Spleen (tissue), 11 donors: Measurements from ENCODE around the gene KCNQ1. TPM values are rescaled to one million over a fixed set of nuclear protein-coding genes. Genes with fewer than 3 reads are reported as not detected.
A peak's percentile ranks its signal among the peaks of the same experiment; 100 is the strongest.

Experiments
- DNase-seq: peaks from one replicate; pipeline ENCODE4 v3.0.0-alpha.2; 2020
- H3K27ac ChIP-seq, 8 donors: fragments of 200-600 bp; sonication (generic) in 7 of 8; 1 replicate in 4 of 8; 2 replicates in 4 of 8; pipeline versions ENCODE4 v1.5.0 to v1.8.0; 2016 to 2021; ENCODE audit warnings: inconsistent platforms in 4 of 8, mild to moderate bottlenecking in 4 of 8, moderate library complexity in 1 of 8
- H3K27me3 ChIP-seq, 7 donors: fragments of 200-600 bp; sonication (generic) in 6 of 7; replicated peaks in 1 of 7; 1 replicate in 4 of 7; 2 replicates in 3 of 7; pipeline versions ENCODE4 v1.5.0 to v1.8.0; 2016 to 2021; ENCODE audit warnings: inconsistent platforms in 3 of 7, mild to moderate bottlenecking in 1 of 7
- H3K36me3 ChIP-seq, 6 donors: fragments of 200-600 bp; sonication (generic) in 5 of 6; 1 replicate in 4 of 6; 2 replicates in 2 of 6; pipeline versions ENCODE4 v1.5.0 to v1.8.0; 2016 to 2021; ENCODE audit warnings: inconsistent platforms in 2 of 6
- H3K4me1 ChIP-seq, 6 donors: fragments of 200-600 bp; sonication (generic) in 5 of 6; 1 replicate in 3 of 6; 2 replicates in 3 of 6; pipeline versions ENCODE4 v1.5.0 to v1.8.0; 2016 to 2021; ENCODE audit warnings: inconsistent platforms in 3 of 6
- H3K4me3 ChIP-seq, 8 donors: fragments of 200-600 bp; sonication (generic) in 7 of 8; 1 replicate in 4 of 8; 2 replicates in 4 of 8; pipeline versions ENCODE4 v1.5.0 to v1.8.0; 2016 to 2021; ENCODE audit warnings: inconsistent platforms in 4 of 8, mild to moderate bottlenecking in 4 of 8, moderate library complexity in 2 of 8
- H3K9me3 ChIP-seq, 8 donors: fragments of 200-600 bp; sonication (generic) in 7 of 8; 1 replicate in 4 of 8; 2 replicates in 4 of 8; pipeline versions ENCODE4 v1.5.0 to v1.8.0; 2016 to 2021; ENCODE audit warnings: inconsistent platforms in 4 of 8
- POLR2A ChIP-seq, 3 donors: fragments of 450-650 bp; IDR thresholded peaks; one replicate each; pipeline ENCODE4 v1.5.1; 2017; ENCODE audit warnings: antibody characterized with exemption in 3 of 3, mild to moderate bottlenecking in 1 of 3
- POLR2AphosphoS5 ChIP-seq, 3 donors: sonication (generic); formaldehyde crosslinking; IDR thresholded peaks; one replicate each; pipeline ENCODE4 v1.5.1; 2017; ENCODE audit warnings: antibody characterized with exemption in 3 of 3
- WGBS, 5 donors: extraction: QIAGEN DNeasy Blood & Tissue Kit in 3 of 5; methylation state at CpG; one replicate each; pipeline versions ENCODE4 v1.1.5 to v1.1.7; 2013 to 2018; 5-methylcytosine and 5-hydroxymethylcytosine counted together
- intact Hi-C: fragments of 100-400 bp; cut with DNase I; formaldehyde crosslinking; loops from one replicate; pipeline ENCODE4 v1.15.0; 2023; ENCODE audit warnings: low total_unique reads
- polyA plus RNA-seq, 3 donors: library from polyadenylated mRNA; stranded (reverse); fragments of 200-250 nt; gene quantifications; one replicate each; pipeline ENCODE4 v1.2.1, GENCODE V29; 2013
- total RNA-seq, 7 donors: library from RNA; depleted of rRNA in 3 of 7; stranded (reverse); fragments of >200 nt in 3 of 7; fragmentation: NEBNext Ultra II Directional in 4 of 7; extraction: Animal tissue kit (Norgen Biotek cat#: 25700) in 4 of 7; gene quantifications; one replicate each; pipeline versions ENCODE4 v1.1.0 to v1.2.1, GENCODE V29; 2016 to 2021
- TF ChIP-seq, protein P1 (sequence below), 11 experiments: fragments of 200-600 bp in 7 of 11; fragments of 450-650 bp in 4 of 11; sonication (generic) in 4 of 11; IDR thresholded peaks in 8 of 11; conservative IDR thresholded peaks in 3 of 11; 1 replicate in 7 of 11; 2 replicates in 4 of 11; pipeline versions ENCODE4 v1.4.0 to v1.8.0; 2016 to 2021; ENCODE audit warnings: antibody characterized with exemption in 11 of 11, inconsistent platforms in 4 of 11, mild to moderate bottlenecking in 1 of 11
- donor health status: healthy with polysubstance abuse.
- donor health status: DM: no; HTN: no; CAD: no; lungs with moderate emphysema.
- donor health status: DM: no; HTN: no; CAD: no.
- donor health status: Bipolar disorder and iron deficiency.
- donor health status: healthy.
- donor health status: DM: no; HTN: no; CAD: no.
- donor health status: DM: yes; HTN: yes; CAD: no.

Gene KCNQ1
- total and polyA plus RNA-seq, 10 donors: 3.3 to 21.6 (median 13.5) TPM

- Histone ChIP-seq H3K4me1 (peaks cover 0 to 44% (median 18%) of the 10 kb centered on the region in 6 donors), H3K27ac (no peak overlapping the region), H3K36me3 (no peaks in the 10 kb centered on the region), H3K9me3 (peaks cover 0 to 4% (median 0%) of the 10 kb centered on the region in 8 donors), H3K4me3 (peak overlapping the region; percentile 6 to 54 (median 18)), H3K27me3 (peaks cover 0 to 82% (median 31%) of the 10 kb centered on the region in 7 donors)
- no peak for TF ChIP-seq POLR2AphosphoS5 (IDR thresholded peaks at IDR 0.05)
- TF ChIP-seq, protein P1, sequence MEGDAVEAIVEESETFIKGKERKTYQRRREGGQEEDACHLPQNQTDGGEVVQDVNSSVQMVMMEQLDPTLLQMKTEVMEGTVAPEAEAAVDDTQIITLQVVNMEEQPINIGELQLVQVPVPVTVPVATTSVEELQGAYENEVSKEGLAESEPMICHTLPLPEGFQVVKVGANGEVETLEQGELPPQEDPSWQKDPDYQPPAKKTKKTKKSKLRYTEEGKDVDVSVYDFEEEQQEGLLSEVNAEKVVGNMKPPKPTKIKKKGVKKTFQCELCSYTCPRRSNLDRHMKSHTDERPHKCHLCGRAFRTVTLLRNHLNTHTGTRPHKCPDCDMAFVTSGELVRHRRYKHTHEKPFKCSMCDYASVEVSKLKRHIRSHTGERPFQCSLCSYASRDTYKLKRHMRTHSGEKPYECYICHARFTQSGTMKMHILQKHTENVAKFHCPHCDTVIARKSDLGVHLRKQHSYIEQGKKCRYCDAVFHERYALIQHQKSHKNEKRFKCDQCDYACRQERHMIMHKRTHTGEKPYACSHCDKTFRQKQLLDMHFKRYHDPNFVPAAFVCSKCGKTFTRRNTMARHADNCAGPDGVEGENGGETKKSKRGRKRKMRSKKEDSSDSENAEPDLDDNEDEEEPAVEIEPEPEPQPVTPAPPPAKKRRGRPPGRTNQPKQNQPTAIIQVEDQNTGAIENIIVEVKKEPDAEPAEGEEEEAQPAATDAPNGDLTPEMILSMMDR (IDR thresholded peaks at IDR 0.05 in 8 of 11, conservative IDR thresholded peaks at IDR 0.05 in 3 of 11): no peak
- no peak for TF ChIP-seq POLR2A (IDR thresholded peaks at IDR 0.05)
- DNase-seq: no peak
- intact Hi-C loops: no loop called here
- WGBS, 5 donors: 5 to 14% (median 8%) methylated on average over 14 to 16 of the region's 16 CpGs
Measured at GRCh38 chr11:2868506-2869133, 423.8 kb downstream of the KCNQ1 start.

DNA sequence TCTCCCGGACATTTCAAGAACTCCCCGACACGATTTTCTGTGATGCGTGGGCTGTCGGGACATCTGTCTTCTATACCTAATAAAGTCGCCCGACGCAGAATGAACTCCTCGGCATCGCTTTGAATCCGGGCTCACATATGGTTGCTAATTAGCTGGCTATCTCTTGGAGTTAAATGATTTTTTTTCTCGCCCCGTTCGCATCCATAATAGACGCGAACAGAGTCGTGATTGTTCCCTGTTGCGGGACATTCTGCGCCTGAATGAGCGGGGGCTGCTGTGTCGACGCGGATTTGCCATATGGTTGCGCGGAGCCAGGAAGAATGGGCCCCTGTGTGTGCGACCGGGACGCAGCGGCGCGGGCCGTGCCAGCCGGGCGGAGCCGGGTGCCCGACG is 424.3 kb downstream of the KCNQ1 start:
- 19 to 42% (median 25%) methylated on average over 32 to 37 of the region's 37 CpGs for WGBS, 5 donors
- intact Hi-C loops: no loop called here
- DNase-seq: no peak

GRCh38 chr11:2869561-2870427 is 425.0 kb downstream of the KCNQ1 start:
- Histone ChIP-seq H3K27me3 (peaks cover 0 to 70% (median 31%) of the 10 kb centered on the region in 7 donors), H3K36me3 (no peaks in the 10 kb centered on the region), H3K4me1 (peaks cover 0 to 44% (median 18%) of the 10 kb centered on the region in 6 donors), H3K27ac (no peak overlapping the region), H3K4me3 (no peak overlapping the region), H3K9me3 (peaks cover 0 to 4% (median under 1%) of the 10 kb centered on the region in 8 donors)
- WGBS, 5 donors: 24 to 86% (median 26%) methylated on average over 7 to 90 of the region's 90 CpGs
- no peak for DNase-seq
- intact Hi-C loops: no loop called here
- no peak for TF ChIP-seq POLR2A (IDR thresholded peaks at IDR 0.05)
- TF ChIP-seq POLR2AphosphoS5 (IDR thresholded peaks at IDR 0.05): no peak
- TF ChIP-seq, protein P1 (IDR thresholded peaks at IDR 0.05 in 8 of 11, conservative IDR thresholded peaks at IDR 0.05 in 3 of 11): no peak

More for the DNA sequence above, 424.3 kb downstream of the KCNQ1 start:
- Histone ChIP-seq H3K27ac (no peak overlapping the region), H3K4me1 (peaks cover 0 to 44% (median 18%) of the 10 kb centered on the region in 6 donors), H3K27me3 (peaks cover 0 to 77% (median 31%) of the 10 kb centered on the region in 7 donors), H3K9me3 (peaks cover 0 to 4% (median 0%) of the 10 kb centered on the region in 8 donors), H3K36me3 (no peaks in the 10 kb centered on the region), H3K4me3 (peak overlapping the region in 2 of 8 donors; percentile 6 to 20)
- no peak for TF ChIP-seq POLR2A (IDR thresholded peaks at IDR 0.05)

GRCh38 chr11:2870460-2870859 is 425.7 kb downstream of the KCNQ1 start:
- 60 to 77% (median 65%) methylated on average over 10 to 17 of the region's 17 CpGs for WGBS, 5 donors
- intact Hi-C loops: no loop called here
- H3K36me3 ChIP-seq: no peaks in the 10 kb centered on the region
- DNase-seq: no peak
- peaks cover 0 to 8% (median 3%) of the 10 kb centered on the region in 8 donors for H3K9me3 ChIP-seq
- TF ChIP-seq POLR2A (IDR thresholded peaks at IDR 0.05): no peak
- TF ChIP-seq, protein P1 (IDR thresholded peaks at IDR 0.05 in 8 of 11, conservative IDR thresholded peaks at IDR 0.05 in 3 of 11): no peak
- TF ChIP-seq POLR2AphosphoS5 (IDR thresholded peaks at IDR 0.05): no peak
- no peak overlapping the region for H3K4me3 ChIP-seq
- H3K27me3 ChIP-seq: peaks cover 0 to 67% (median 31%) of the 10 kb centered on the region in 7 donors
- no peak overlapping the region for H3K27ac ChIP-seq
- H3K4me1 ChIP-seq: peaks cover 0 to 44% (median 18%) of the 10 kb centered on the region in 6 donors
